ENCODE data around the gene ACP7.

DNA sequence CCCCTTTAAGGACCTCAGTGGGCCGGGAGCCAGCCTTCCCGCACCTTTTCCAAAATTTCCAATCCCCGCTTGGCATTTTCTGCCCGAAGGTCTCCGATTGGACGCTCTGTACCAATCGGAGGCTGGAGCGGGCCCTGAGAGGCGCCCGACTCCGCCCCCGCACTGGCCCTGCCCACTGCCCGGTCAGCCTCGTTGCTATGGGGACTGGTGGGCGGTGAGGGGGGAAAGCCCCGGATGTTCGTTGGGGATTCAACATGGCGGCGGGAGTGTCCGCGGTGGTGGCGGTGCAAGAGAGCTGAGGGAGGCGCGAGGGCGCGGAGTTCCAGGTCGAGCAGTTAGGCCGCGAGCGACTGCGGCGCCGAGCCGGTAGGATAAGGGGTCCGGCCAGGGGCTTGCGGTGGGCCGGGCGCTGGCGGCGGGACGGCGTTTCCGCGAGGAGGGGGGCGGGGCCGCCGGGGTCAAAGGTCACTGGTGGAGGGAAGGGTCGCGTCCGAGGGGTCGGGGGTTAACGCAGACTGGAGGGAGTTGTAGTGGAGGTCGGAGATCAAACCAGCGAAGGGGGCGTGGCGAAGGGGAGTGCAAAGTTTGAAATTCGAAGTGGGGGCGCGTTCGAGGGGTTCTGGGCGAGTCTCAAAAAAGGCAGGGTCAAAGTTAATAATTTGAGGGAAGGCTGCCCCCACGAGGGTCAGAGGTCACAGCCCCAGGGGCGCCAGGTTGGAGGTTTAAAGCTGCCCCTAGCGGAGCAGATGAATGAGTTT is 41.6 kb downstream of the ACP7 start, which contains the start of gene PAK4:
- TF ChIP-seq, protein P1, sequence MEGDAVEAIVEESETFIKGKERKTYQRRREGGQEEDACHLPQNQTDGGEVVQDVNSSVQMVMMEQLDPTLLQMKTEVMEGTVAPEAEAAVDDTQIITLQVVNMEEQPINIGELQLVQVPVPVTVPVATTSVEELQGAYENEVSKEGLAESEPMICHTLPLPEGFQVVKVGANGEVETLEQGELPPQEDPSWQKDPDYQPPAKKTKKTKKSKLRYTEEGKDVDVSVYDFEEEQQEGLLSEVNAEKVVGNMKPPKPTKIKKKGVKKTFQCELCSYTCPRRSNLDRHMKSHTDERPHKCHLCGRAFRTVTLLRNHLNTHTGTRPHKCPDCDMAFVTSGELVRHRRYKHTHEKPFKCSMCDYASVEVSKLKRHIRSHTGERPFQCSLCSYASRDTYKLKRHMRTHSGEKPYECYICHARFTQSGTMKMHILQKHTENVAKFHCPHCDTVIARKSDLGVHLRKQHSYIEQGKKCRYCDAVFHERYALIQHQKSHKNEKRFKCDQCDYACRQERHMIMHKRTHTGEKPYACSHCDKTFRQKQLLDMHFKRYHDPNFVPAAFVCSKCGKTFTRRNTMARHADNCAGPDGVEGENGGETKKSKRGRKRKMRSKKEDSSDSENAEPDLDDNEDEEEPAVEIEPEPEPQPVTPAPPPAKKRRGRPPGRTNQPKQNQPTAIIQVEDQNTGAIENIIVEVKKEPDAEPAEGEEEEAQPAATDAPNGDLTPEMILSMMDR (IDR thresholded peaks at IDR 0.05): peak in 1 of 4 experiments; percentile 14
- TF ChIP-seq POLR2A (IDR thresholded peaks at IDR 0.05) (peak; percentile 85), POLR2AphosphoS5 (IDR thresholded peaks at IDR 0.05) (peak; percentile 96)

Measured in prostate gland (tissue), 2 donors.